COR-L47 (cell line): Measurements from ENCODE around the gene LRRN2.
"Not testable (repeated sequence)": the region's sequence is repeated elsewhere in the genome, so short reads cannot be mapped to it uniquely, and the experiment has no call there.

Experiments
- DNase-seq: peaks from one replicate; lab custom pipeline; 2025; lab: John Stamatoyannopoulos, UW

LRRN2 gene

GRCh38 chr1:204685236-204686006, at the start of gene LRRN2:
LRRN2 (minus strand) TSS chr1:204685738; CDS start chr1:204619992, 65,746 bp downstream.
- DNase-seq, result peak; percentile 29

GRCh38 chr1:204735042-204735441, 49.5 kb upstream of the LRRN2 start:
- no peak for DNase-seq

- no peak for DNase-seq
These were observed 48.5 kb upstream of the LRRN2 start for GRCh38 chr1:204733869-204734596.

- no peak for DNase-seq
These were observed 47.8 kb upstream of the LRRN2 start for GRCh38 chr1:204733289-204733688.

GRCh38 chr1:204731985-204732575, 46.5 kb upstream of the LRRN2 start:
- DNase-seq, result no peak

GRCh38 chr1:204731509-204731908, 46.0 kb upstream of the LRRN2 start:
- DNase-seq, result peak; percentile 41

- DNase-seq, result peak; percentile 86
These were observed 45.4 kb upstream of the LRRN2 start for GRCh38 chr1:204730826-204731459.

GRCh38 chr1:204729516-204729915, 44.0 kb upstream of the LRRN2 start:
- DNase-seq, result no peak

- no peak for DNase-seq
These were observed 42.9 kb upstream of the LRRN2 start for GRCh38 chr1:204728456-204728855.

GRCh38 chr1:204728045-204728444, 42.5 kb upstream of the LRRN2 start:
- DNase-seq, result no peak

- not testable (repeated sequence) for DNase-seq
These were observed 41.9 kb upstream of the LRRN2 start for GRCh38 chr1:204727438-204727837.

- no peak for DNase-seq
These were observed 40.9 kb upstream of the LRRN2 start for GRCh38 chr1:204726478-204726877.

GRCh38 chr1:204725821-204726448, 40.4 kb upstream of the LRRN2 start:
- DNase-seq, result no peak

- DNase-seq, result peak; percentile 53
These were observed 37.7 kb upstream of the LRRN2 start for GRCh38 chr1:204723131-204723787.

GRCh38 chr1:204721373-204722055, 36.0 kb upstream of the LRRN2 start:
- DNase-seq, result no peak

- DNase-seq, result no peak
These were observed 31.1 kb upstream of the LRRN2 start for GRCh38 chr1:204716660-204717059.

GRCh38 chr1:204714861-204715511, 29.4 kb upstream of the LRRN2 start:
- no peak for DNase-seq

- DNase-seq, result no peak
These were observed 28.8 kb upstream of the LRRN2 start for GRCh38 chr1:204714194-204714860.

- DNase-seq, result no peak
These were observed 28.0 kb upstream of the LRRN2 start for GRCh38 chr1:204713541-204713940.
